ENCODE data around the gene ZNF462. TPM values are rescaled to one million over a fixed set of nuclear protein-coding genes. Genes with fewer than 3 reads are reported as not detected.

ZNF462 gene
- total RNA-seq, 6 donors from 2014 or later = 17.9 to 85.9 (median 21.2) TPM

GRCh38 chr9:106883626-106884190 lies 20.7 kb downstream of the ZNF462 start:
- no peaks in the 10 kb centered on the region for H3K27me3 ChIP-seq
- 62 to 73% methylated on average over 2 of the region's 2 CpGs for WGBS, 2 donors
- H3K4me3 ChIP-seq = no peak overlapping the region
- peaks cover 12 to 59% (median 39%) of the 10 kb centered on the region in 4 donors for H3K4me1 ChIP-seq
- TF ChIP-seq EP300 (IDR thresholded peaks at IDR 0.05) = peak in 1 of 4 donors; percentile 18
- TF ChIP-seq POLR2A (IDR thresholded peaks at IDR 0.05) = no peak
- H3K9me3 ChIP-seq = no peaks in the 10 kb centered on the region
- ATAC-seq (ENCODE audit: low FRiP score in 2 of 2) (peak; percentile 13 to 28), DNase-seq (peak in 1 of 2 donors; percentile 50)
- no peaks in the 10 kb centered on the region for H3K36me3 ChIP-seq
- peak overlapping the region; percentile 55 to 64 (median 63) for H3K27ac ChIP-seq

- WGBS, 2 donors = 51 to 66% methylated on average over 2 of the region's 2 CpGs
- TF ChIP-seq POLR2AphosphoS5 (IDR thresholded peaks at IDR 0.05) (peak; percentile 37 to 40), CTCF (IDR thresholded peaks at IDR 0.05) (no peak), POLR2A (IDR thresholded peaks at IDR 0.05) (no peak), EP300 (IDR thresholded peaks at IDR 0.05) (peak in 1 of 4 donors; percentile 67)
- H3K27me3 ChIP-seq = no peaks in the 10 kb centered on the region
- ATAC-seq (ENCODE audit: low FRiP score in 2 of 2) = peak; percentile 56 to 81
- H3K27ac ChIP-seq = peak overlapping the region; percentile 17 to 69 (median 46)
- H3K9me3 ChIP-seq = no peaks in the 10 kb centered on the region
- peak in 1 of 2 donors; percentile 82 for DNase-seq
- no peak overlapping the region for H3K4me3 ChIP-seq
- peaks cover 7 to 50% (median 28%) of the 10 kb centered on the region in 4 donors for H3K4me1 ChIP-seq
- no peaks in the 10 kb centered on the region for H3K36me3 ChIP-seq
Observed at GRCh38 chr9:106885451-106885850, 22.5 kb downstream of the ZNF462 start.

GRCh38 chr9:106886111-106887046 lies 23.4 kb downstream of the ZNF462 start:
- Histone ChIP-seq H3K27me3 (no peaks in the 10 kb centered on the region), H3K36me3 (no peaks in the 10 kb centered on the region), H3K27ac (peak overlapping the region; percentile 17 to 69 (median 46)), H3K9me3 (no peaks in the 10 kb centered on the region), H3K4me3 (no peak overlapping the region), H3K4me1 (peaks cover 8 to 48% (median 27%) of the 10 kb centered on the region in 4 donors)
- TF ChIP-seq EP300 (IDR thresholded peaks at IDR 0.05) (no peak), CTCF (IDR thresholded peaks at IDR 0.05) (no peak)
- WGBS, 2 donors = 89 to 90% methylated on average over 6 of the region's 6 CpGs
- no peak for DNase-seq
- ATAC-seq (ENCODE audit: low FRiP score in 2 of 2) = no peak

GRCh38 chr9:106887066-106887465 lies 24.1 kb downstream of the ZNF462 start:
- no peak overlapping the region for H3K4me3 ChIP-seq
- H3K4me1 ChIP-seq = peaks cover 14 to 47% (median 27%) of the 10 kb centered on the region in 4 donors
- no peaks in the 10 kb centered on the region for H3K27me3 ChIP-seq
- no peak overlapping the region for H3K27ac ChIP-seq
- ATAC-seq (ENCODE audit: low FRiP score in 2 of 2) = no peak
- H3K9me3 ChIP-seq = no peaks in the 10 kb centered on the region
- DNase-seq = no peak
- no peaks in the 10 kb centered on the region for H3K36me3 ChIP-seq
- 84 to 86% methylated on average over 2 of the region's 2 CpGs for WGBS, 2 donors
- TF ChIP-seq POLR2A (IDR thresholded peaks at IDR 0.05) (no peak), CTCF (IDR thresholded peaks at IDR 0.05) (no peak), EP300 (IDR thresholded peaks at IDR 0.05) (no peak), POLR2AphosphoS5 (IDR thresholded peaks at IDR 0.05) (no peak)

- no peak for DNase-seq
- no peaks in the 10 kb centered on the region for H3K36me3 ChIP-seq
- H3K27ac ChIP-seq = no peak overlapping the region
- no peak for TF ChIP-seq POLR2AphosphoS5 (IDR thresholded peaks at IDR 0.05)
- no peak for TF ChIP-seq EP300 (IDR thresholded peaks at IDR 0.05)
- no peak for TF ChIP-seq CTCF (IDR thresholded peaks at IDR 0.05)
- TF ChIP-seq POLR2A (IDR thresholded peaks at IDR 0.05) = no peak
- no peaks in the 10 kb centered on the region for H3K9me3 ChIP-seq
- peaks cover 17 to 41% (median 28%) of the 10 kb centered on the region in 4 donors for H3K4me1 ChIP-seq
- no peaks in the 10 kb centered on the region for H3K27me3 ChIP-seq
- ATAC-seq (ENCODE audit: low FRiP score in 2 of 2) = no peak
- no peak overlapping the region for H3K4me3 ChIP-seq
- WGBS, 2 donors = 78 to 80% methylated on average over 7 of the region's 7 CpGs
Observed at GRCh38 chr9:106889061-106889590, 26.2 kb downstream of the ZNF462 start.
